GM18507 (cell line): ENCODE results near the gene CENPB.

Source experiments
- DNase-seq: peaks from one replicate; pipeline ENCODE4 v3.0.0; 2011; ENCODE audit warnings: low read depth; ENCODE audit not compliant: insufficient read length; ENCODE audit errors: extremely low spot score
- FAIRE-seq: peaks from 2 replicates; lab custom pipeline; 2011; peaks lifted over from hg19 to GRCh38; lab: Jason Lieb, UNC

CENPB gene

DNA sequence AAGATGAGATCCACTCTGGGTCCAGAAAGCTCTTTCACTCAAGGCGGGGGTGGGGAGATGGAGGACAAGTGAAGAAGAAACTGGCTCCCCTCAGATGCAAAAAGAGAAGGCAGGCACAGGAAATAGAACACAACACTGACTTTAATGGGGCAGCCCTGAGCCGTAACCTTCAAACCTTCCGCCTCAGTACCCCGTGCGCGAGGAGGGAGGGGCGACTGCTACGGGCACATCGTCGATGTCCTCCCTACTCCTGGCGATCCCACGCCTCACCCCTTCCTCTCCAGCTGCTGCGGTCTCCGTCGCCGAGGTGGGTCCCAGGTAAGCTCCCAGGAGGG lies 9.2 kb downstream of the CENPB start:
- no peak for DNase-seq
- FAIRE-seq: no peak

DNA sequence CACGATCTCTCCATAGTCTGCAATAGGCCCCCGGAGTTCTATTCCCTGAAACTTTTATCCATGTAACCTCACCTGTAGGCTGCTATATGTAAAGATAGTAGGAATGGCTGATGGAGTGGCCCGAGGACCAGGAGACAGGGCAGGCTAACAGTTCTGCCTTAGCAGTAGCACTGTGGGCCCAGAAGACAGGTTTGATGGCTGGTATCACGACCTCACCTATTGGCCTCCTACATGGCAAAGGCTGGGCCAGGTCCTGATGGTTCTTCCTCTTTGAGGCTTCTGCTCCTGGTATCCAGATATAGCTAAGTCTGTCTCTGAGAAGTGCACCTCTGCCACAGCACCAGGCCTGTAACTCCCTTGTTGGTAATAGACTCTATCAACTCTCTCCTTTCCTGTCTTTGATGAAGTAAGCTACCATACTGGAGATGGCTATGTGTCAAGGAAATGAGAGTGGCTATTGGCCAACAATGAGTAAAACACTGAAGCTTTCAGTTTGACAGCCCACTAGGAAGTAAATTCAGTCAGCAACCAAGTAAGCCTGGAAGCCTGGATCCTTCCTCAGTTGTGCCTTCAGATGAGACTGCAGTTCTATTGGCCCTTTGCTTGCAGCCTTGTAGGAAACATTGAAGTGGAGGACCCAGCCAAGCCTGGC lies 11.0 kb downstream of the CENPB start:
- DNase-seq (no peak), FAIRE-seq (no peak)

DNA sequence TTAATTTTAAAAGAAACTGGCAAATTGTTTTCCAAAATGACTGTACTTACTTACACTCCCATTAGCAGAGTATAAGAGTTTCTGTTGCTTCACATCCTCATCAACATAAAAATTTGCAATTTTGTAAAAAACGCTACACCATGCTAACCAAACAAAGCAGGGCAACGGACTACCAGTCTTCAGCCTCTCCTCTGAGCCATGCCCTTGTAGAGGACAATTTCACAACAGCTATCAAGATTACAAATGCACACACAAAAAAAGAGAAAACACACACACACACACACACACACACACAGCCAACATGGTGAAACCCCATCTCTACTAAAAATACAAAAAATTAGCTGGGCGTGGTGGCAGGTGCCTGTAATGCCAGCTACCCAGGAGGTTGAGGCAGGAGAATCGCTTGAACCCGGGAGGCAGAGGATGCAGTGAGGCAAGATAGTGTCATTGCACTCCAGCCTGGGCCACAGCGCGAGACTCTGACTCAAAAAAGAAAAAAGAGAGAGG lies 14.9 kb downstream of the CENPB start:
- DNase-seq: no peak

DNA sequence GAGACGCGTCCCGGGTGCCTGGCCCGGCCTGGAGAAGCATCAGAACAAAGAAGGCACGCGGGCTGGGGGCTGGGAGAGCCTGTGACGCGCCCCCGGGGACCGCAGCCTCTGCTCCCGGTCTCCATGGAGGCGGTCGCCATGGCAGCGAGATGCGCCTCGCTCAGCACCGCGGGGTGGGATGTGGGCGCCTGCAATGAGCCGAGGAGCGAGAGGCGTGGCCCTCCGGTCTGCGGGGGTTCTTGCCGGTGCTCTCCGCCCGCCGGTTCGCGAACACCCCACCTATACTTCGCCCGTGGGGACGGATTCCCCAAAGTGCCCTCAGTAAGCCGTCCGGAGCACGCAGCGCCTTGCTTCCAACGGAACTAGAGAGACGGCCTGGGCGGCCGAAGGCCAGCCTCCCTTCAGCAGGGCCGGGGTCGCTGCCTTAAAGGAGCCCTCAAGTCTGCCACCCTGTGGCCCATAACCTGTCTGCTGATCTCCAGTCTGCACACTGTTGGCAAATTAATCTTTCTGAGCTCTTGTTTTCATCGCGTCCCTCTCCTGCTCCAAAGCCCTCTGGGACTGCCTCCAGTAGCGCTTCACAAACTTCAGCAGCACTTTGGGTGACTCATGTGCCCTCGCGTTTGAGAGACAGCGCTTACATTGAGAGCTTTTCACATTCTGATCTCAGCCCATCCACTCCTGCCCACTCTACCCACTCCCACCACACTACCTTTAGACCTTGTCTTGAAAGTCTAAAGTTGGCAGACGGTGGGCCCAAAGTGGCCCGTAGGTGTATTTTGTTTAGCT lies 18.0 kb downstream of the CENPB start:
- DNase-seq (peak; percentile 49), FAIRE-seq (peak; percentile 85)

More for the DNA sequence above, 14.9 kb downstream of the CENPB start:
- FAIRE-seq: no peak

DNA sequence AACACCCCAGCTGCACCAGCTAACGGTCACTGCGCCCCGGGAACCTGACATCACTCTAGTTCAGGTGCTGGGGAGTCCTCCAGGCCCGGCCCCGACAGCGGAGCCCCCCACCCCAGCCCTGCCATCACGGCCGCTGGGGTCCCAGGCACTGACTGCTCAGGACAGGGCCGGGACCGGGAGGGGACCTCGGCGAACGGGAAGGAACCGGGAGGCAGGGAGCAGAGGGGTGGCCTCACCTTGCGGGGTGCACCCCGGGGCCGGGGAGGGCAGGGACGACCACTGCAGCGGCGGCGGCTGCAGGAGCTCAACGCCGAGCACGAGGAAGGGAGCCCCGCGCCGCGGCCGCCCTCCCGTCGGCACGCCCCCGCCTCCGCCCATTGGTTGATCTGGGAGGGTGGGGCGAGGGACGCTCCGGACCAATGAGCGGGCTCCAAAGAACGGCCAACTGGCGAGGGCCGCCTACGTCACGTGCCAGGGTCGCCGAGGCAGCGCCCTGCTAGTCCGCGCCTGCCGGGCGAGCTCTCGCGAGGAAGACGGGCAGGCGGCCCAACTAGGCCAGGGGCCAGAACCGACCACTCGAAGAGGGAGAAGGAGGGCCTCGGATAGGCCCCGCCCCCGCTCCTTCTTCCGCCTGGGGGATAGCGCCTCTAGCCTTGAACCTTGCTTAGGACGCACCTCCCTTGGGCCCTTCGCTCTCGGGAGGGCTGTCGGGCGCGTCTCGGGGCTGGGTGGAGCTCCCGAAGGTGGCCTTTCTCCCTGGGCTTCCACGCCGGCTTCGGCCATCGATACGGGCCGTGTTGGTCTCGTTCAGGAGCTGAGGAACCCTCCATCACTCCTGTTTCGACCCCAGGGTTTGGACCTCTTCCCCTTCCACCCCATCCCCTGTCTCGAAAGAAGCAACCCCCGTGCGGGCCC lies 18.9 kb downstream of the CENPB start, which contains the start of gene ADISSP:
TSS of gene ADISSP (minus strand) at position 327 of the 915 bp plus-strand sequence. CDS start 7,653 bp downstream, outside the sequence.
- FAIRE-seq: peak; percentile 100
- DNase-seq: peak; percentile 99

DNA sequence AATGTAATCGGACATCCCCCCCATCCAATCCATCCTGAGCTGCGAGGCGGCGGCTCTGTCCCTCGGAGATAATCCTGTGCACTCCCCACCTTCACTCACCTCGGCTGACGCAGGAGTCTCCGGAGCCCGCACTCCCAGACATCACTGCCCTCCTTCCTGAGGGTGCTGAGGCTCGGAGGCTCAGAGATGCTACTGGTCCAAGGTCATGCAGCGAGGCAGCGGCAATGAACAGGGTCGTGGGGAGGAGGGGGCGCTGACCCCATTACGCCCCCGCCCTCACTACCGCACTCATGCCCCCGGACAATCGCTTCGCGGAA lies 19.5 kb downstream of the CENPB start:
- FAIRE-seq (no peak), DNase-seq (no peak)

DNA sequence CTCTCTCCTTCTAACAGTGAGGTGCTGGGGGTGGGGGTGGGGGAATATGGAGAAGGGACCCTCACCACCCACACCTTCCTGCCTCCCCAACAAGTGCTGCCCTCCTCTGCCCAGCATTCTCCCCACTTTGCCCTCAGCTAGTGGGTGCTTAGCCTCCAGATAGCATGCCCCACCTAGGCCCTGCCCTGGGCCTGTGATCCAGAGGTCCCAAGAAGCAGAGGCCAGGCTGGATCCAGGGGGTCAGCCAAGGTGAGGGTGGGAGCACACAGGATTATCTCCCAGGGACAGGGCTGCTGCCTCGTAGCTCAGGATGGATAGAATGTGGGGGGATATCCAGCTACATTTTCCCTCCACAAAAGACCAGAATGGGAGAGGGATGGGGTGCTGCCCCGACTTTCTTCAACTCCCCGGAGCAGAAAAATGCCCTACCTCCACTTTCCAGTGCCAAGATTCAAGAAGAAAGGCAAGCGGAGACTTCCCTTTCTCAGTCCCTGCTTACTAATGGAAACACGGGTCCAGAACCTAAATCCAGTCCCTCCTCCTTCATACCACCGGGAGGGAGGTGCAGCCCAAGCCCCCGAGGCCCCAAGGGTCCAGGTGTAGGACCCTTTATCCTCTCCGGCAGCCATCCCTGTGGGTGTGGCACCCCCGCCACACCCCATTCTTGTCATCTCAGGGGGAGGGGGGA lies 20.0 kb downstream of the CENPB start:
- FAIRE-seq: no peak
- no peak for DNase-seq

DNA sequence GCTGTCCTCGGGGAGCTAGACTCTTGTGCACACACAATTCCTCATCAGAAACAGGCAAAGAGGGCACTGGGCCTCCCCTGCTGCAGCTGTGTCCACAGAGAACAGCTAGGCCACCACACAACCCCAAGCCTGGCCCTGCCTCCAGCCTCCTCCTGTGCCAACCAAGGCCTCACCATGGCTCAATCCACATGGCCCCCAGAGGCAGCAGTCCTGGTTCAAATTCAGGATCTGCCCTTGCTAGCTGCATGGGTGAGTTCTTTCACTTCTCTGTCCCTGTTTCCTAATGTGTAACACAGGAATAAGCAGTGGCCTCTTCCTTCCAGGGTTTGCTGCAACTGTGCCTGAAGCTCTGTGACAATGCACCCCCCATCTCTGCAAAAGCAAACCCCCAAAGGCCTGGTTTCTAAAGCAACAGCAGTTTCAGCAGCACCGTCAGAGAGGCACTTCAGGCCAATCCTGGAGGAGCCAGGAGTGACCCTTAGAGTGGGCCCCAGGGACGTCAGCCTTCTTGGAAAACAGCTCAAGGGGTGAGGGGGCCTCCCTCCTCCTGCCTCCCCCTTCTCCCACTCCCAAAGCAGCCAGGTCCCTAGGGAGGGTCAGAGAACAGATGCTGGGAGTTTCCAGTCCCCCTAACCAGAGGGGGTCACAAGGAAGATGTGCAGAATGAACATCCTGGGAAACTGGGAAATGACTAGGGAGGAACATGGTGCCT lies 21.2 kb downstream of the CENPB start:
- FAIRE-seq (no peak), DNase-seq (no peak)

DNA sequence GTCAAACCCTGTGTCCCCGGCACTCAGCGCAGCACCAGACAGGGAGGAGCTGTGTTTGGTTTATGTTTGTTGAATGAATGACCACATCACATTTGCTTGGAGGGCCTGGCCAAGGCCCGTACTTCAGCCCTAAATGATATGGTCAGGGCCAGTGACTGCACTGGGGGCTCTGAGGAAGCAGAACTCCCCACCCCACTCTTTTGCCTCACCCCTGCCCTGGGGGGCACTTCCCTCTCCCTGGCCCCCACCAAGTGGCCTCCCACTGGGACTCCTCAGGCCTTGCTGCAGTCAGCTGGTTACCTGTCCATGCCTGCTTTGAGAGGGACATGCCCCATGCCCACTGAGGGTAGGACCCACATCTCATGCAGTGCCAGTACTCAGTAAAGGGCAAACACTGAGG lies 21.9 kb downstream of the CENPB start:
- FAIRE-seq: no peak
- DNase-seq: no peak

DNA sequence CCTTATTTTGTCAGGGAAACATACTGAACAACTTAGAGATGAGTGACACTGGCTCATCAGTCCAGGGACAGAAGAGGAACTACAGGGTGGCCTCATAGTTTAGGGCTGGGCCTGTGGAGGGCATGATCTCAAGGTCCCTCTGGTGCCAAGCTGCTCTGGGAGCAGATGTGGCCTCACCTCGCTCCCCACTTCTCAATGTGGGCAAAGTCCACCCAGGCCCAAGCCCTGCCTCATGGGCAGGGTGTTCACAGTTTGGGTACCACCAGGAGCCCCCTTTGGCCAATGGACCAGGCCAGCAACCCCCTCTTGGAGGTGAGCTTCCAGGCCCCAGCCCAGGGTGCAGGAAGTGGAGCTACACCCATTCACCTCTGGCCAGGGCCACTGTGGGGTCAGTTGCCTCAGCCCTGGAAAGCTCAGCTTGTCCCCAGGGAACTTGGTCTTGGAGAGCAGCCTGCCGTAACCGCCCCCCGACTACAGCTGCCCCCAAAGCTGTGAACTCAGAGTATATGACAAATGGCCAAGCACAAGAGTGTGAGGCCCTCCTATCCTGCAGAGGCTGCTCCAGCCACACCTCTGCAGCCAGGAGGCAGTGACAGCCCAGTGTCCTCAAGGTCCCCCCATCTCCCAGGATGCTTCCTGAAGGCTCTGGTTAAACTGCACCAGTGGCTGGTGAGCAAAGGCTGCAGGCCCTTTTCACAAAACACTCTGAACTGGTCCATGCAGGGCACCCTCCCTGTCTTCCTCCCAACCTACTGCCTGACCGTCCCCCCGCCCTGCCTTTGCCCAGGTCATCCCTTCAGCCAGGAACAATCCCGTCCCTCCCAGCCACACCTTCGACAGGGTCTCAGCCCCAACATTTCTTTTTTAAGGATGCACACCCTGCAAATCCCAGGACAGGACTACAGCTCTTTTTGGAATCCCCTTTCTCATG lies 22.6 kb downstream of the CENPB start:
- FAIRE-seq (no peak), DNase-seq (no peak)

DNA sequence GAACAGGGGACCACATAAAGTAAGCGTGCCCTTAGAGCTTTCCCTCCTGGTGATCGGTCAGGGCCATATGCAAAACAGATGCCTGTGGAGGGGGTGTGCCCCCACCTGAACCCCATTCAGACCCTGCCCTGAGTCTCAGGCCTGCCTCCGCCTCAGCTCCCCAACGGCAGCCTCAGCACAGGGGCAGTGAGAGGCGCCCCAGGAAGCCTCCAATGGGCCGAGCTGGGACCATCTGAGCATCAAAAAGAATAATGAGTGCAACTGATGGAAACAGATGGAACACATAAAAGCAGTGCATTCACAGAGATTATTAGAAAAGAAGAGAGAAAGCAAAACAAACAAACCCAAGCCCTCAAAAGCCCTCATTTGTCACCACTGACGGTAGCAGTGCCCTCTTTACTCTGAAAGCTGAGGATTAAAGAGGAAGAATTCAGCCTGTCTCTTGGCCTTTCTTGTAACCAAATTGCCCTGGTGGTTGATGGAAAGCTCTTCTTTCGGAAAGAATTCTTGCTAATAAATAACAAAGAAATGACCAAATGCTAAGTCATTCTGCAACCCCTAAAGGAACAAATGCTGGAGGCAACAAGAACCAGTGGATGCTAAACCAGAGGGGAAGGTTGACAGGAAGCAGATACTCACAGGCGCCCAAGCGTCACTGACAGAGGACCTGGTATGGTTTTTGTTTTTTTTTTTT lies 25.7 kb downstream of the CENPB start:
- DNase-seq (no peak), FAIRE-seq (no peak)

DNA sequence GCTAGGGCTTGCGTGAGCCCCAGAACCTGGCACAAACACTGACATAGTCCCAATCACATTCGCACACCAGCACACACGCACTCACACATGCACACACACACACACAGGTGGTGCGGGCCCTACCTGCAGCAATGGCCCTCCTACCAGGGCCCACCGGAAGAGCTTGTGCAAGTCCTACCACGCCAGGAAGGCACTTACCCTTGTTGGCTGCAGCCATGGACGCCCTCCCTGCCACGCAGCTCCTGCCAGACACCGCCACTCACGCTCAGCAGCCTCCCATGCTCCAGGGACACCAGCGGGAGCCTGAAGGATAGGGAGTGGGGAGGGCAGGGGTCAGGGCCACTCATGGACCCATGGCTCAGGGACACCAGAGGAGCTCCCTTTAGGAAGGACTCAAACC lies 26.7 kb downstream of the CENPB start:
- DNase-seq (no peak), FAIRE-seq (no peak)

DNA sequence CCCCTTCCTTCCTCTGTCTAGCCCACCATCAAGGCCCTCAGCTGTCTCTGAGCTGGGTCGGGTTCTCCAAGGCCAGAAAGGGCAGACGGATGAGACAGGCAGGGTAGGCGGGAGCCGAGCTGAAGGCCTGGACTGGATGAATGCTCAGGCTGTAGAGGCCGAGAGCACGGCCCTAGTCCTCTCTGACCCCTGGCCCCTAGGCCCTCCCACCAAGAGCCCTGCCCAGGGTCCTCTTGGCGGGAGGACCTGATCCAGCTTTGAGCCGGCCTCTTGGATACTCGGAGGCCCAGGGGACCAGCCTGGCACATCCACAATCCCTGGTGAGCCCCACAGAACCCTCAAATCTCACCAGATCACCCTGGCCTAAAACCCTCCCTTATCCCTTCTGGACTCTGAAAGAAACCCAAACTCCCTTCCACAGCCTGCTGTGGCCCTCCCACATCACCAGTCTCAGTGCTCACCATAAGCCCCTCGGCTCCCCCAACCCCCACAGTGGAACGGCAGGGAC lies 27.2 kb downstream of the CENPB start:
- DNase-seq: no peak
- FAIRE-seq: no peak

DNA sequence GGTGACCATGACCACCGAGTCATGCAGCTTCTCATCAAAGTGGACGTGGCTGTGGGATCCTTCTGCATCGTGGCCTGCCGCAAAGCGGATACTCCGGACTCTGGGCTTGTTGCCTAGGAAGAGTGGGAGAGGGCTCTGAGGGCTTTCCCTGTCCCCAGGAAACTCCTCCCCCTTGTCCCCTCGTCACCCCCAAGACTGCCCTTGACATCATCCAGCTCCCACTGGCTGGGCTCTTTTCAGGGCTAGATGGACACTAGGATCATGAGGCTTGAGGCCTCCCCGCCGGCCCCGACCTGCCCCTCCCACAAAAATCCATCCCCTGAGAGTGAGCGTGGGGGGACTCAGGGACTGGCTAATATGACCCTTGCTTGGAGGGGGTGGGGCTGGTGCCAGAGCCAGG lies 28.0 kb downstream of the CENPB start:
- DNase-seq (no peak), FAIRE-seq (no peak)

DNA sequence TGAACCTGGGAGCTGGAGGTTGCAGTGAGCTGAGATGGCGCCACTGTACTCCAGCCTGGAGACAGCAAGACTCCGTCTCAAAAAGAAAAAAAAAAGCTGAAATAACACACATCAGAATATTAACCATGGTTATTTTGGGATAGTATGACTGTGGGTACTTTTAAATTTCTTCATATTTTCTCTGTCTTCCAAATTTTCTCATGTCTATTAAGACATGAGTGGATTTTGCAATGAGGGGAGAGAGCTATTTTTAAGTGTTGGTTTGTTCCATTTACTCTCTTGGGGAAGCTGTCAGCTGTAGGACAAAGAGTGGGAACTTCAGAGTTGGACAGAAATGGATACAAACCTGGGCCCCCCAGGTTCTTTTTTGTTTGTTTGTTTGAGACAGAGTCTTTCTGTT lies 29.3 kb downstream of the CENPB start:
- FAIRE-seq (no peak), DNase-seq (no peak)

DNA sequence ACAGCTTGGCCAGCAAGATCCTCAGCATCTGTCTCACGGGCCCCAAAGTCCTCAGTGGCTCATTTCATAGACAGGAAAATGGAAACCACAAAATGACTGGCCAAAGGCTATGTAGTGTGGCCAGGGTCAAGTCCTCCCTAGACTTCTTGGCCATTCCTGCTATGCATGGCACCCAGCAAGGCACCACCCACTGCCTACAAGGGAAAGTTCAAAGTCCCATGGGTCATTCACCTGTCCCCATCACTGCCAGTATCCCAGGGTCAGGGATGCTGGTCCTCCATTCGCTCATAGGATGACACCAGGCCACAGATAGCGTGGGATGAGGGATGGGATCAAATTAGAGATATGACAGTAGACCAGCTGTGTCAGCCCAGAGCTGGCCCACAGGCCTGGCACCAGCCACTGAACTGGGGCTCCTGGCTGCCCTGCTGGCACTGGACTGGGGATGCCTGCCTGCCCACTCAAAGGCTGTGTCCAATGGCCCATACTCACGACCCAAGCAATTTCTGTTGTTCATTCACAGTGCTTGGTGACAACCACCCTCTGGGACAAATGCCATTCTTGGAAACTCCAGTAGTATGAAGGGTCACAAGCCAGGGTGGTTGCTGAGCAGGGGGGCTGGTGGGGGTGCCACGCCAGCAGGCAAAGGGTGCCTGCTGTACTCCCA lies 30.6 kb downstream of the CENPB start:
- no peak for DNase-seq
- FAIRE-seq: no peak

DNA sequence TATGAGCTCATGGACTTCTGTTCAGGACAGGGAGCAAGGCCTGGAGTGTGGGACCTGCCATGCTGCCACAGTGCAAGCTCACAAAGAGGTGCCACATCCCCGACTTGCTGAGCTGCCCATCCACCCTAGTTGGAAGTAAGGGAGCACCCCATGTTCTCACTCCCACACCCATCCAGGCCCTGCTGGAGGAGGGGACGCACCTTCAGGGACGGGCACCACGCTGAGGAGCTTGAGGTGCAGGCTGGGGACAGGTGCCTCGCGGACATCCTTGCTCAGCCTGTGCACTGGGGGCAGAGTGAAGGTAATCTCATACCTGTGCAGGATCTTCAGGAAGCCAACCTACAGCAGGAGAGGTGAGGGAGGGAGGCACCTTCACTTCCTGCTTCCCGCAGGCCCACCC lies 31.3 kb downstream of the CENPB start:
- DNase-seq (no peak), FAIRE-seq (no peak)
